Measurements from ENCODE around the gene EXOC4.

Gene EXOC4

DNA sequence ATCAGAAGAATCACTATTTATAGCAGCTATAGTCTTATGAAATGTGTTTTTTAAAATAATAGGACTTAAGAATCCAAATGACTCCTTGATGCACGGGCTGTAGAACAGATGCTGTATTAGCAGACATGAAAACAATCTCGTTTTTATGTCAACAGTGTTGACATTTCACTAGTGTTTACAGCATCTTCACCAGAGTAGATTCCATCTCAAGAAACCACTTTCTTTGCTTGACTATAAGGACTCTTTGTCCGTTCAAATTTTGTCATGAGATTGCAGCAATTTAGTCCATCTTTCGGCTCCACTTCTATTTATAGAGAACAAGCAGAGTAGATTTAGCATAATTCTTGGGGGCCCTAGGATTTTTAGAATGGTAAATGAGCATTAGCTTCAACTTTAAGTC, 295.1 kb downstream of the EXOC4 start:
- in situ Hi-C loops (cut with MboI; ENCODE audit: low pct_unique_long_range_greater_than_20kb, low sequenced_read_pairs): no loop called here
- DNase-seq: no peak

GRCh38 chr7:133549633-133550032, 296.8 kb downstream of the EXOC4 start:
- no peak for DNase-seq
- in situ Hi-C loops (cut with MboI; ENCODE audit: low pct_unique_long_range_greater_than_20kb, low sequenced_read_pairs): no loop called here

DNA sequence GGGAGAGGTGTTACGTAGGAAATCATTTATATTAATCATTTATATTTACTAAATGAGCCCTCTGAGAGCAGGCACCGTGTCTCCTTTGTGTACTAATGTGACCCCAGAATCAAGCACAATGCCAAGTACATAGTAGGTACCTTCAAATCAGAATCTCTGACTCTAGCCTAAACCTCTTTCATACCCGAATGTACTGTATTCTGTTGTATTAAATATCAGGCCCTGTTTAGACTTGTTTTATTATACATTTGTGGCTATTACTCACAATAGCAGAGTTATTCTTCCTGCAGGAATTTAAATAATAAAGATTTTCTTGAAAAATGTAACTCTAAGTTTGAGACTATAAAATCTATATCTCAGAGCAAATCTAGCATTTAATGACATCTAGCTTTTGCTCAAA, 297.3 kb downstream of the EXOC4 start:
- in situ Hi-C loops (cut with MboI; ENCODE audit: low pct_unique_long_range_greater_than_20kb, low sequenced_read_pairs): no loop called here
- DNase-seq: no peak

GRCh38 chr7:133550811-133551210, 297.9 kb downstream of the EXOC4 start:
- no peak for DNase-seq
- in situ Hi-C loops (cut with MboI; ENCODE audit: low pct_unique_long_range_greater_than_20kb, low sequenced_read_pairs): no loop called here

- no peak for DNase-seq
- in situ Hi-C loops (cut with MboI; ENCODE audit: low pct_unique_long_range_greater_than_20kb, low sequenced_read_pairs): no loop called here
These were observed 298.6 kb downstream of the EXOC4 start for GRCh38 chr7:133551466-133551865.

DNA sequence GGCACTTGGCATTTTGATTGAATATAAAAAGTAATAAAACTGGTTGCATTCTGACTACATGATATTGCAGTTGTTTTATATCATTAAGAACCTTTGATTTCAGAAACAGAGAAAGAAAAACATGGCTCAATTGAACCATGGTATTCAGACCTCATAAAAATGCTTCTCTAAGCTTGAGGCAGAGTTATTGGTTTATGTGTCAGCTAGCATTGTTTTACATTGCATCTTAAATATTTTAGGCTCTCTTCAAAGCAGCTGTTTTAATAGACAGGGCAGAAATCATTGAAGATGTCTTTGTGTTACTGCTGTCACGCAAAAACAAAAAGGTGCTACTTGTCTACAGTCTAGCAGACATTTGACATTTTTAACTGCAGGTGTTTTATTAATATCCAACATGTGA, 299.2 kb downstream of the EXOC4 start:
- no peak for DNase-seq
- in situ Hi-C loops (cut with MboI; ENCODE audit: low pct_unique_long_range_greater_than_20kb, low sequenced_read_pairs): no loop called here

DNA sequence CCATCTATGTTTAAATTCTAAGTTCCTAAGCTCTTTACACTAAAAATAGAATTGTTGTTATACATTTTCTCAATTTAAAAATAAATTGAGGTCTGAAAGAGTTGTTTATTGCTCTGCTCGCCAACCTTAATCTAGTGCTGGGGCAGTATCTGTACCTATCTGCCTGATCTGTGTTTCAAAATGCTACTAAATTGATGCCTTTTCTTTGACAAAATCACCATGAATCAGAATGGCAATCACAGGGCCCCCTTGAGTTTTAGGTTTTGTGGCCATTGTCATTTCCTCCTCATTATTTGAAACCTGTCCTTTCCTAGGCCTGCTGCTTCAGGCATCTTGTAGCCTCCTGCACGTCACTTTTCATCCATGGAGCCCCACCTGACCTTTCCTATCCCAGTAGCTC, 301.5 kb downstream of the EXOC4 start:
- no peak for DNase-seq
- in situ Hi-C loops (cut with MboI; ENCODE audit: low pct_unique_long_range_greater_than_20kb, low sequenced_read_pairs): no loop called here

GRCh38 chr7:133556048-133556447, 303.2 kb downstream of the EXOC4 start:
- no peak for DNase-seq
- in situ Hi-C loops (cut with MboI; ENCODE audit: low pct_unique_long_range_greater_than_20kb, low sequenced_read_pairs): no loop called here

DNA sequence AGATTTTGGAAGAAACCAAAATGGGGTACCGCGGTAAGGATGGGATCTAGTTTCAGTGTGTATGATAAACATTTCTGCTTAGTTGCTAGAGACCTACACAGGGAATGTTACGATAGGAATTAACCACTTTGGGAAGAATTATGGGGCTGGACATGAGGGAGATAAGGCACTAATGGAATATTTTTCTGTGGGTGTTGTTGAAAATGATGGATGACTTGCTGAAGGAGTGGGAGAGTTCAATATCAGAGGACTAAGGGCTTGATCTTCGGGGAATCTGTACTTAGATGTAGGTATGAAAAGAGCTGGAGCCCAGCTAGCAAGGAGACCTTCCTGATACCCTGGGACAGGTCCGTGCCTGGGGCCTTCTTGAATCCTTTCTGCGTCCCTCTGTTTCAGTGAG, 303.7 kb downstream of the EXOC4 start:
- in situ Hi-C loops (cut with MboI; ENCODE audit: low pct_unique_long_range_greater_than_20kb, low sequenced_read_pairs): no loop called here

GRCh38 chr7:133560900-133561299, 308.0 kb downstream of the EXOC4 start:
- in situ Hi-C loops (cut with MboI; ENCODE audit: low pct_unique_long_range_greater_than_20kb, low sequenced_read_pairs): no loop called here
- no peak for DNase-seq

More for the DNA sequence above, 303.7 kb downstream of the EXOC4 start:
- DNase-seq: no peak

GRCh38 chr7:133561396-133561795, 308.5 kb downstream of the EXOC4 start:
- in situ Hi-C loops (cut with MboI; ENCODE audit: low pct_unique_long_range_greater_than_20kb, low sequenced_read_pairs): no loop called here
- no peak for DNase-seq

GRCh38 chr7:133562621-133563020, 309.7 kb downstream of the EXOC4 start:
- DNase-seq: no peak
- in situ Hi-C loops (cut with MboI; ENCODE audit: low pct_unique_long_range_greater_than_20kb, low sequenced_read_pairs): no loop called here

DNA sequence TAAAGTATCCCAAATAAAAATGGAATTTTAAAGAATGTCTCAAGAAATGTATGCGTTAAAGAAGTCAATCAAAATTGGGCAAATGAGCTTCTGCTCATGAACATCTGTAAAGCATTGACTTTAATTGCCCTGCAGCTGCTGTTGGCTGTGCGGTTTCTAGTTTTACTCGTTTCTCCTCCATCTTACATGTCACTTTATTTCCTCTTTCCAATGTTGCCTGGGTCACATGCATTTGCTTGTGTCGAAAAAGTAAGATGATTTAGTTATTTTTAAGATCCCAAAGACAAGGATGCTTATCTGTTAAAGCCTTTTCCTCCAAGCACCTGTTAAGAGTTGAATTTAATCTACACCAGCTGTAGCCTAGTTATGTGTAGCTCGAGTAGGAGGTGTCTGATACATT, 310.4 kb downstream of the EXOC4 start:
- in situ Hi-C loops (cut with MboI; ENCODE audit: low pct_unique_long_range_greater_than_20kb, low sequenced_read_pairs): no loop called here
- no peak for DNase-seq

DNA sequence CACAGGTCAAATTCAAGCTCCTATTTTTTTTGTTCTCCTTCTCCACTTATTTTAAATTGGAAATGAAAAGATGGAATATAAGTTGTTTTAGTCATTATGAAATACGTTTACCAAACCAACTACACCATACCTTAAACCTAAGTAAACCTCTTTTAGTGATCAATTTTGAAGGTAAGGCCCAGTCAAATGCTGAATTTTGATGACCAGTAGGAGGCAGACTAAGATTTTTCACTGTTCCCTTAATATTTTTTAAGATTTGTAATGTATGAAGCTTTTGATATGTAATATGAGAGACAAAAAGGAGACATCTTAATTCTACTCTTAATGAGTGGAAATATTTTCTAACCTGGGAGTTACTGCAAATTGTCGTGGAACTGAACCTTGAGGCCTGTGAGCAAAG, 311.6 kb downstream of the EXOC4 start:
- in situ Hi-C loops (cut with MboI; ENCODE audit: low pct_unique_long_range_greater_than_20kb, low sequenced_read_pairs): no loop called here
- no peak for DNase-seq

DNA sequence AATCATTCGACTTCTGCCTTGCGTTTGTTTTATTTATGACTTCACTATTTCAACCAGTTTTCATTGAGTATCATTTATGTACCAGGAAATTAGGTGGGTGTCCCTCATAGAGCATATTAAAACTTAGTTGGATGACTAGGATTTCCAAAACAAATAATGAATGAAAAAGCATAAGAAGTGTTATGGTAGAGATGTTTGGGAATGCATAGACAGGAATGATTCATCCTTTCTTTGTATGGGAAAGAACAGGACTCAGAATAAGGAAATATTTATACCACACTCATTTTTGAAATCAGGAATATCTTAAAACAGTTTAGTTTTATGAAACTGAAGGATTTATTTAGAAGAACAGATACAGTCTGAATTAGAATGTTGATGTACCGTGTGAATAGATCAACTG, 315.7 kb downstream of the EXOC4 start:
- DNase-seq: no peak
- in situ Hi-C loops (cut with MboI; ENCODE audit: low pct_unique_long_range_greater_than_20kb, low sequenced_read_pairs): no loop called here

GRCh38 chr7:133570321-133570720, 317.4 kb downstream of the EXOC4 start:
- DNase-seq: no peak
- in situ Hi-C loops (cut with MboI; ENCODE audit: low pct_unique_long_range_greater_than_20kb, low sequenced_read_pairs): no loop called here

DNA sequence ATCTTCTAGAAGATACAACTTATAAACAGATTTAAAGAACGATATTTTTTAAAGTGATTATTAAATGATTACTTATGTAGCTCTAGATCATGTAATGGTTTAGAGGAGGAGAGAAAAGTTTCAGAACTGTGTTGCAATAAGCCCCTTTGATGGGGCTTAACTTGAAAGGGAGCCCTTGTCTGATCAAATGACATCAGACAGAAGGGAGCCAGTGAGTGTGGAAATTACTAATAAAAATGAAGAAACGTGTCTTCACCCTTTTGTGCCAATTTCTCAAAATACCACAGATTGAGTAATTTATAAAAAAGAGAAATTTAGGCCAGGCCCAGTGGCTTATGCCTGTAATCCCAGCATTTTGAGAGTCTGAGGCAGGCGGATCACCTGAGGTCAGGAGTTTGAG, 318.2 kb downstream of the EXOC4 start:
- DNase-seq: no peak
- in situ Hi-C loops (cut with MboI; ENCODE audit: low pct_unique_long_range_greater_than_20kb, low sequenced_read_pairs): no loop called here

DNA sequence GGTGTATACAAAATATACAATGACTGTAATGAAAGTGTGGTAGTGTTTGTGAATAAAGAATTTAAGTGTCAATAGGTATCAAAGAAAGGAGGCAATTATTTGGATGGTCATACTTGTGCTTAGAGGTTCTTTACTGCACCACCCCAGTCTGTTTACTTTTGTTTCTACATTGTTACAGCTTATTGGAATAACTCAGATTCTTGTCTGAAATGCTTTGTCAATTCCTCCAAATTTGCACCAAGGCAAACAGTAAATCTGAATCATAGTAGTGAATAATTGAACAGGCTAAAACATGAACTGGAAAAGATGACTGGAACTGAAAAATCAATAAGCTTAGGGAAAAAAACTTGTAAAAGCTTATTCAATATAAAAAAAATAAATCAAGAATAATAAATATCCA, 319.2 kb downstream of the EXOC4 start:
- in situ Hi-C loops (cut with MboI; ENCODE audit: low pct_unique_long_range_greater_than_20kb, low sequenced_read_pairs): no loop called here
- no peak for DNase-seq

DNA sequence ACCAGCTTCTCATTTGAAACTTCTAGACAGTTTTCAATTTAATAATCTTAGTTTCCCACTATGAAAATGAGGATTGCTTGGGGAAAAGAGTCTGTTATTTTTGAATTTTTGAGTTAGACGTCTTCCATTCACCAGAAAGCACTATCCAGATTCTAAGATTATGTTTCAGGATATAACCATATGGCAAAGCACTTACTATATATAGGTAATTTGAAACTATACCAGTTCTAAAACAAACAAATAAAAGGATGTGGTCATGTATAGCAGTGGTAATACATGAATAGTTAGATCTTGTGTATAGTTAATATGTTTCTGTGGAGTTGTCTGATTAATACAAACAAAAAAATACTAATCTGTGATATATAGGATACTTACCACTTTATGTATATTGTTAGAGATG, 320.0 kb downstream of the EXOC4 start:
- DNase-seq: no peak
- in situ Hi-C loops (cut with MboI; ENCODE audit: low pct_unique_long_range_greater_than_20kb, low sequenced_read_pairs): no loop called here

GRCh38 chr7:133573554-133574265, 320.8 kb downstream of the EXOC4 start:
- in situ Hi-C loops (cut with MboI; ENCODE audit: low pct_unique_long_range_greater_than_20kb, low sequenced_read_pairs): no loop called here
- DNase-seq: no peak

- in situ Hi-C loops (cut with MboI; ENCODE audit: low pct_unique_long_range_greater_than_20kb, low sequenced_read_pairs): no loop called here
- no peak for DNase-seq
These were observed 323.0 kb downstream of the EXOC4 start for GRCh38 chr7:133575726-133576440.

Data from KBM-7 (cell line).